Hepatic stellate cell (primary cell): ENCODE measurements around the gene IRAG1.
A peak's percentile ranks its signal among the peaks of the same experiment; 100 is the strongest.

Experiments used
- DNase-seq: peaks from one replicate; pipeline ENCODE4 v3.0.0; 2011; ENCODE audit warnings: low spot score

Gene IRAG1

DNA sequence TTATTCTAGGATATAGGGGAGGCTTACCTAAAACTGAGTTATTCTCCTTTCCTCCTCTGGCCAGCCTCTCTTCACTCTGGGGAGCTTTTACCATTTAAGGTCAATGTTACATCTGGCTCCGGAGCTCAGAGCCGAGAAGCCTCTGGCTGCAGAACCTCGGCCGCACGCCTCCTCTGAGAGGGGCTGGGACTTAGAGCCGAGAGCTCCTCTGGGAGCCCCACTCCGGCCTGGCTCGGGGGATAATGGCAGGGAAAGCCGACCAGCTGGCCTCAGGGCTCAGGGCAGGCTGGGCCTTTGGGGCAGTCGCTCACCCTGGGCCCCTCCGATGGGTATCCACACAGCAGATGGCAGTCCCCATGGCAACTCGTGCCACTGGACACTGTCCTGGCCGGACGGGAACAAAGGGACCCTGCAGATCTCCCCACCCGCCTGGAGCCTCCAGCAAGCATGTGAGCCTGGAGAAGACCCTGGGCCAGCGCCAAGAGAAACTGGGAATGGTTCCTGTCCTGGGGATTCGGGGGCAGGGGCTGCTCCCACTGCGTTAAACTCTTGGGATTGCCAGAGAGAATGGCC, at the start of gene IRAG1:
TSS of gene IRAG1 (minus strand) at position 247 of the 573 bp plus-strand sequence. CDS start at position 94, 153 bp downstream.
- peak; percentile 75 for DNase-seq

DNA sequence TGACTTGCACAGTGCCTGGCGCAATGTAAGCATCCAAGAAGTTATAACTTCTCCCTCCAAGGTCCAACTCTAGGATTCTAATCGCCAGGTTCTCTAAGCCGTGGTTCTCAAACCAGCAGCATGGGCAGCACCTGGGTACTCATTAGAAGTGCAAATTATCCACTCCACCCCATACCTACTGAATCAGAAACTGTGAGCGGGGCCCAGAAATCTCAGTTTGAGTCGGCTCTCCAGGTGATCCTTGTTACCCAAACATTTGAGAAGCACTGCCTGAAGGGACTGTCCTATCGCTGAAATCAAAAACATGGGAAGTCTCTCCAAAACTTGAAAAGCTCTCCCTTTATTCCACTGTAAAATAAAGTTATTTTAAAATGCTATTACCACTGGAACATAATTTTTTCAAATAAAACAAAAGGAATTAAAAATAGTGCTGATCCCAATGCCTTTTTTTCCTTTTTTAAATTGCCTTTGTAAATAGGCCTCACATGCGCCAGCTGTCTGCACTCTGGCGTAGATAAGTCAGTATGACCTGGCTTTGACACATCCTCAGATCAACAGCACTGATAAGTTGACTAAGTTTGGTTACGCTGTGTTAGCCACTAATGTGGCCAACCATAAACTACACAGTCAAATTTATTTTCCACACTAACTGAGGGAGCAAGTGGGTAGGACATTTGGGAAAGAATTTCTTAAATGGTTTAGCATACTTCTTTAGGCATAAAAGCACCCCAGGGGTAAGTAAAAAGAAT, 49.1 kb upstream of the IRAG1 start:
- peak; percentile 34 for DNase-seq

- DNase-seq = peak; percentile 93
These were observed 42.2 kb upstream of the IRAG1 start for GRCh38 chr11:10735481-10736475.

DNA sequence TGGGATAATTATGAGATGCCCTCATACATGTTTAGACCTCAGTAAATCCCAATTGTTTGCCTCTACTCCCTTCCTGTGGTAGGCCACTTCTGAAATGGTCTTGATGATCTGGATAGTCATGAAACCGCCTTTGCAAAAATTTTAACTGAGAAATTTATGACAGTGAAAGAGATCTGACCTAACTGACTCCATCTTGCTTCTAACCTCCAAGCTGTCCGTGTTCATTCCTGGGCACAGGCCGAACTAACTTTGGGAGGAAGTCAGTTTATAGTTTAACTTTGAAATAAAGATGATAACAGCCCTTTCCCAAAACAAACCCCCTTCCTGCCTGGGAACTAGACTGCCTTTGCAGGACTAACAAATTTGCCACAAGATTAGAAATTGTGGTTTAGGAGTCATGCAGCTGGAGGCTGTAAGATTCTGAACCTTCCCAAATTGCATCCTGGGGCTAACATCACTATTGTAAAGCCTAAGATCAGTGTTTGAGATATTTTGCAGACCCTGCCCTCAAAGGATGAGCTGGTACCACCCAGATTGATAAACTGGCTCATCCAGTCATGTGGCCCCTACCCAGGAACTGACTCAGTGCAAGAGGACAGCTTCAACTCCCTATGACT, 37.6 kb upstream of the IRAG1 start:
- DNase-seq = no peak

- DNase-seq = no peak
These were observed 36.6 kb upstream of the IRAG1 start for GRCh38 chr11:10730151-10730550.

DNA sequence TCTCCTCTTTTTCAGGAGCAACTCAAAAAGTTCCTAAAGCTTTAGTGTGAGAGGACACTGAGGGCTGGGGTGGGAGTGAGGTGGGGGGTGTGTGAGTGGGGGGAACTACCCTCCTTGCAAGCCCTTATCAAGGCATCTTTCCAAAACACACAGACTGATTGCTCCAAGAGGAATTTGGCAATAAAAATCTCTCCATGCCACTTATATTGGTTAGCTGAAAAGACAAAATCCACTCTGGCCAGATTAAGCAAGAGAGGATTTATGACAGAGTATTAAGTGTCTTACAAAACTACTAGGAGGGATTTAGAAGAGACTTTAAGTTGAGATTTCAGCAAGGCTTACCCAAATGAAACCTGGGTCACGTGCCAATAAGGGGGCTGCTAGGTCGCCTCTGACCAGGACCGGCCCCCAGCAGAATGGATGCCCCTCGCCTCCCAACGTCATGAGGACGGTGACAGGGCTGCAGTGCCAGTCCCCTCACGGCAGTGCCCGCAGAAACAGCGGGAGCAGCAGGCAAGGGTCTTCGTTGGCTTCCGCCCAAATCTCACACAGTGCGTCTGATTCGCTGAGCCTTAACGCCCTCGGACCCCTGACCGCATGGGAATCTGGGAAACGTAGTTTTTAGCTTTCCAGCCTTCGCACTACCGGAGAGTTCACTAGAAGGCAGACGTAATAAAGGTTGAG, 35.4 kb upstream of the IRAG1 start:
- no peak for DNase-seq

DNA sequence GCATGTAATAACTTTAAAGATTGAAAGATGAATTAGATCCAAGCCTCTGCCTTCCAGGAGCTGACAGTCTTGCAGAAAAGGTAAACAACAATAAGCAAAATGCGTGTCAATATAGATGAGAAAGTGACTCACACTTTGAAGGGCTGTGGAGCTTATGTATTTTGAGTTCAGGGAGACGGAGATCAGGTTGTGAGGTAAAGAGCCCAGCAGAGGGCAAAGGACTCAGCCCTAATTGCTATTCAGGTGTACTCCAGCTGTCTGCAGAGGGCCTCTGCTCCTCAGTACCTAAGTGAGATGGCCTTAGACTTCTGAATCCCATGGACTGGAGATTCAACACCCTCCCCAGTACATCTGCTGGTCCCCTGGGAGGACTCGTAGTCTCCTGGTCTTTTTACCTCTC, 34.6 kb upstream of the IRAG1 start:
- no peak for DNase-seq

DNA sequence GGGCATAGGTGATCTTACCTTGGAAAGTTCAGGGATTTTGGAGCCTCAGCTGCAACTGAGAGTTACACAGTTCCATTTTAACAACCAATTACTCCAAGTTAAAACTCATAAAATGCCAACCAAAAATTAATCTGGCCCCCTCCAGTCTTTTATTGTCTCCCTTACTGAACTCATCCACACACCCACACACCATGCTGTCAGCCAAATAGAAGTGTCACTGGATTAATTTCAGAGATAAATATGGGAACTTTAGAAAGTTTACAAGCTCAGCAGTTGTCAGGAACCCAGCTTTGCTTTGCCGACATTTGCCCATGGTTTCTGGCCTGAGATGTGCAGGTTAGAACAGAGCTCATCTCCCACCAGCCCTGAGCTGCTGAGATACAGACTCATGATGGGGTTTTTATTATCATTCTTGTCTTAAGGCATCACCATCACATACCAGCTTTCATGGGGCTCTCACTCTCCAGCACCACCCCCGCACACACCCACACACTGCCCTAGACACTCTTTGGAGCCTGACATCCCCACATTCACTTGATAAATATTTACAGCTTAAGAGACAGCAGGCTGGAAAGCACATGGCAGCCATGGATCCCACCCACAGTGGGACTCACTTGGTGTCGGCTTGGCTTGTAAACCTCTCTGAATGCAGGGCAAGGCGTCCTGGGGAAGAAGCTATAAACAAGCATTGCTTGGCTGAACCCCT, 33.7 kb upstream of the IRAG1 start:
- no peak for DNase-seq

DNA sequence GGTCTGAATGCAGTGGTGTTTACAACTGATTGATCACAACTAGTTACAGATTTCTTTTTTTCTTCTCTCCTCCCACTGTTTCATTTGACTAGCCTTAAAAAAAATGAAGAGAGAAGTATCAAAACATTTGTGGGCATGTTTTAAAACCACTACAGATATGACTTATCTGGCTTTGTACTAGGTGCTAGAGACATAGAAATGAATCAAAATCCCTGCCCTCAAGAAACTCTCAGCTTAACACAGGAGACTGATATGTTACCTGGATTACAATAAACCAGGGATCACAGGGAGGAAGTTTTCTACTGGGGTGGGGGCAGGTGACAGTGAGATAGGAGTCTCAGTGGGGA, 32.3 kb upstream of the IRAG1 start:
- no peak for DNase-seq

- peak; percentile 50 for DNase-seq
These were observed 31.8 kb upstream of the IRAG1 start for GRCh38 chr11:10725114-10725906.

- no peak for DNase-seq
These were observed 28.8 kb upstream of the IRAG1 start for GRCh38 chr11:10722307-10722706.

- DNase-seq = no peak
These were observed 27.4 kb upstream of the IRAG1 start for GRCh38 chr11:10720881-10721376.

DNA sequence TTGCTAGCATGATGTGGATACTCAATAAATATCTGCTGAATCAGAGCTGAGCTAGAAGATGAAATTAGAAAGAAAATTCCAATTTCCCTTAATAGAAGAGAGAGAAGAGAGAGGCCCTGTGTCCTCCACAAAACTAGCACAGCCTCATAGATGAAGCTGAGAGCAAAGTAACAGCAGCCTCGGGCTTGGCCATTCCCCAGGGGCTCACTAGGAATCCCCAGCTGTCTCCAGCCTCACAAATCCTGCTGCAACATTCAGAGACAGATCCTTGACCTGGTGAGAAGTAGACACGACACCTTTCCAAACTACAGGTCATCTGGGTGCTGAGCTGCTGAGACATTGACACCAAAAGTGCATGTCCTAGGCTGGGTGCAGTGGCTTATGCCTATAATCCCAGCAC, 26.1 kb upstream of the IRAG1 start:
- no peak for DNase-seq

DNA sequence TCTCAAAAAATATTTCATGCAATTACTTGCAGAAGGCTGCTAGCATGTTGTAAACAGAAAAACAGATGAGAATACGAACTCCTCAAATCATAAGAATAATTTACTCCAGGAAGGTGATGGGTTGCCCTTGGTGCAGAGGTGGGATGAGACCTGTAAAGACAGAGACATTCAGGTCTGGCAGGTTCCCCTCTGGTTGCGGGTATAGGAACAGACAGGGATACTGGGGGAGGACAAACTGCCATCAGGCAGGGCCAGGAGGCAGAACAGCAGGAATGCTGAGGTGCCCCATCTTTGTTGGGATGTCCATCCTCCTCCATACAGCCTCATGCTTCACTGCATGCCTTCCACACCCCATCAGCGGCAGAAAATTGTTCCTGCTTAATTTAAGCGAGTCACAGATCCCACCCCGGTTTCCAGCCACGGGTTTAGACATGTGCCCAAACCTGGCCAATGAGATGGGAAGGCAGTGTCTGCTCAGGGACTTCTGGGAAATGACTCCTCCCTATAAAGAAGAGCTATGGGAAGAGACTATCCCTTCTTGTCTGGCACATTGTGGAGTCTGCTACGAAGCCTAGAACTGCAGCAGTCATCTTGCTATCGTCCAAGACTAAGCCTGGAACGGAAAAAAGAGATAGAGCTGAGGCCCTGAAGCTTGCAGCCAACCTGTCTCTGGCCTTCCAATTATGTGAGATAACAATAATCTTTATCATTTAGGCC, 23.1 kb upstream of the IRAG1 start:
- no peak for DNase-seq

- peak; percentile 53 for DNase-seq
These were observed 22.6 kb upstream of the IRAG1 start for GRCh38 chr11:10716122-10716521.

DNA sequence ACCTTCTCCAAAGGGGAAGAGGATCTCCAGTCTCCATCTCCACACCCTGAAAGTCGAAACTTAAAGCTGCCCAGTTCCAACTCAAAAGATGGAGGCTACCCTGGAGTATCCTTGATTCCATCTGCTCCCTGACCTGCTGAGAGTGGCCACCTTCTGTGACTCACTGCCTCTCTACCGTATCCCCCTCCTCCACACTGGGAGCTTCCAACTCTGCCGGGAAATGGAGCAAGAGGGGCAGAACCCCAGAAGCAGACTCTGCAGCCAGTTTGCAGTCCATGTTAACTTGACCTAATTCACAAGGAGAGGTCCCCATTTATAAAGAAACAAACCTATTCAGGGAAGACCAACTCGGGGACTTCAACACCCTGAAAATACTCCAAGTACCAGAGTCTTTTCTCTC, 22.0 kb upstream of the IRAG1 start:
- DNase-seq = no peak

DNA sequence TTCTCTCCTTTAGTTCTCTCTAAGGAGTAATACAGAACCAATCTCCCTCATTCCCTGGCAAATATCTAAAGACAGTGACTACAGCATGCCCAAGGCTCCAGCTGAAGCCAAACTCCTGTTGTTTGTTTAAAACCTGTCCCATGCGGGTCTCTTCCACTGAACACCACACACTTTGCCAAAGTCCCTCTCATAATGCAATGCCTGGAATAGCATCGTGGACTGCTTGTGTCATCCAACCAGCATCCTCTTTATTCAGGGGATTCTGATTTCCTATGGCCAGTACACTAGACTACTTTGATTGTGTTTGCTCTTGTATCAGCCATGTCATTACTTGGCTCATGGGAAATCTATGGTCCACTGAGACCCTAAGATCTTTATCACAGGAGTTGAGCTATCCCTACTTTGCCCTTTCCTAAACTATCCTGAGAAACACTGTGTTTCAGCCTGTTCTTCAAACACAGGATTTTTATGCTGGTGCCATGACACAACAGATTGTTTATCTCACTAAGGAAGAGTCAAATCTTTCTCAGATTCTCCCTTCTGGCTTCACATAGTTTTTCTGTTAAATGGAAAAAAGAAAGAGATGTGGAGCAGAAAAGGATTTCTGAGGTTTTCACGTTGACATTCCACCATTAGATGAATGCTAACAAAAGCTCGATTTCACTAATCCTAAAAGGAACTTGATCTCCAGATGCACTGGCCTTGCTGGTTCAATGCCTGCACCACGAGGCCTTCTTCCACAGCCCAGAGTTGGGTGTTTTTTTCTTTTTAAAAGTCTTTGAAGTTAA, 15.9 kb upstream of the IRAG1 start:
- no peak for DNase-seq

DNA sequence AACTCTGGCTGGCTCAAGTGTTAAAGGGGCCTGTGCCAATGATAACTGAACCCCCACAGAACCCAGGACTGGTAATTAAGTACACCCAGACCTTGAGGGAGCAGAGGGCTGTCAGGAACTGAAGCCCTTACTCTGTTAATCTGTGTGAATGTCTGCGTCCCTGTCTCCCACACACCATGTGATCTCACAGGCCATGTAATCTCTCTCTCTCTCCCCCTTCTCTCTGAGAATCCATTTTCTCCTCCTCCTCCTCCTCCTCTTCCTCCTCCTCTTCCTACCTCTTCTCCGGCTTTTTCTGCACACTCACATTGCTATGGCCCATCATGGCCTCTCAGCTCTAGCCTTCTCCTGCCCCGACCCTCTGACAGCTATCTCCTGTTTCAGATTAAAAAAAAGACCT, 14.6 kb upstream of the IRAG1 start:
- no peak for DNase-seq

DNA sequence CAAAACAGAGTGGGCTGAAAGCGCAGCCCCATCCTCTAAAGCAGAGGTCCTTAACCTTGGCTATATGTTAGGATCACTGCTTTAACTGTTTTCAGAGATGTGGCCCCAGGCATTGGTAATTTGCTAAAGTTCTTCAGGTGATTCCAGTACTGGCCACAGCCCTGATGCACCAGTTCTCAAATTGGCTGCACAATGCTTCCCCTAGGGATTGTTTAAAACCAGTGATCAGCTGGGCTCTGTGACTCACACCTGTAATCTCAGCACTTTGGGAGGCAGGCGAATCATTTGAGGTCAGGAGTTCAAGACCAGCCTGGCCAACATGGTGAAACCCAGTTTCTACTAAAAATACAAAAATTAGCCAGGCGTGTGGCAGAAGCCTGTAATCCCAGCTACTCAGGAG, 8.4 kb upstream of the IRAG1 start:
- no peak for DNase-seq
